ENCODE data around the gene SLC17A9. TPM values are rescaled to one million over a fixed set of nuclear protein-coding genes. Genes with fewer than 3 reads are reported as not detected.

Gene SLC17A9
- total RNA-seq, 2 experiments from 2014 or later, result 47.3 to 48.5 TPM

- ChIA-PET POLR2A (no interaction called here), CTCF (interaction anchor here (1.0 kb wide), 2 partner anchors 9 to 17 kb away, joined by 3 to 6 read pairs; no protein-coding TSS in a partner anchor)
Observed at GRCh38 chr20:62971211-62971949, 18.9 kb downstream of the SLC17A9 start.

GRCh38 chr20:62971950-62972844, 19.7 kb downstream of the SLC17A9 start:
- POLR2A ChIA-PET, result interaction anchor here (0.5 to 1.0 kb wide), 4 partner anchors 18 to 222 kb away, joined by 3 to 4 read pairs (median 4); no protein-coding TSS in a partner anchor
- CTCF ChIA-PET, result interaction anchor here (0.6 to 1.8 kb wide), 15 partner anchors 8 to 104 kb away, joined by 3 to 14 read pairs (median 3); no protein-coding TSS in a partner anchor

- POLR2A ChIA-PET, result interaction anchor here (0.5 to 1.0 kb wide), 4 partner anchors 19 to 221 kb away, joined by 3 to 4 read pairs (median 4); no protein-coding TSS in a partner anchor
Observed at GRCh38 chr20:62972845-62973745, 20.6 kb downstream of the SLC17A9 start.

GRCh38 chr20:62975251-62975760, 22.8 kb downstream of the SLC17A9 start:
- CTCF ChIA-PET, result interaction anchor here (0.8 kb wide), 1 partner anchor 75 kb away, joined by 3 read pairs; no protein-coding TSS in a partner anchor

More at GRCh38 chr20:62972845-62973745, 20.6 kb downstream of the SLC17A9 start:
- CTCF ChIA-PET, result interaction anchor here (0.6 to 1.8 kb wide), 14 partner anchors 7 to 103 kb away, joined by 3 to 14 read pairs (median 3); no protein-coding TSS in a partner anchor

GRCh38 chr20:62975812-62976508, 23.5 kb downstream of the SLC17A9 start:
- POLR2A ChIA-PET, result no interaction called here

More at GRCh38 chr20:62975251-62975760, 22.8 kb downstream of the SLC17A9 start:
- POLR2A ChIA-PET, result no interaction called here

GRCh38 chr20:62976886-62977285, 24.4 kb downstream of the SLC17A9 start:
- ChIA-PET POLR2A (no interaction called here), CTCF (interaction anchor here (2.7 kb wide), 1 partner anchor 32 kb away, joined by 16 read pairs; no protein-coding TSS in a partner anchor)

More at GRCh38 chr20:62975812-62976508, 23.5 kb downstream of the SLC17A9 start:
- CTCF ChIA-PET, result interaction anchor here (0.8 to 2.7 kb wide), 2 partner anchors 33 to 76 kb away, joined by 3 to 16 read pairs; no protein-coding TSS in a partner anchor

- ChIA-PET POLR2A (no interaction called here), CTCF (interaction anchor here (0.8 to 2.7 kb wide), 3 partner anchors 10 to 70 kb away, joined by 3 to 16 read pairs (median 3); no protein-coding TSS in a partner anchor)
Observed at GRCh38 chr20:62977613-62978560, 25.4 kb downstream of the SLC17A9 start.

GRCh38 chr20:62978561-62978943, 26.0 kb downstream of the SLC17A9 start:
- POLR2A ChIA-PET, result no interaction called here
- CTCF ChIA-PET, result interaction anchor here (0.8 to 2.7 kb wide), 3 partner anchors 24 to 71 kb away, joined by 3 to 16 read pairs (median 3); no protein-coding TSS in a partner anchor

- CTCF ChIA-PET, result interaction anchor here (1.4 to 2.1 kb wide), 4 partner anchors 8 to 32 kb away, joined by 3 to 12 read pairs (median 6); no protein-coding TSS in a partner anchor
- POLR2A ChIA-PET, result no interaction called here
Observed at GRCh38 chr20:62979310-62979709, 26.8 kb downstream of the SLC17A9 start.

GRCh38 chr20:62979876-62980373, 27.4 kb downstream of the SLC17A9 start:
- CTCF ChIA-PET, result interaction anchor here (1.1 to 2.1 kb wide), 5 partner anchors 7 to 32 kb away, joined by 3 to 12 read pairs (median 5); no protein-coding TSS in a partner anchor
- POLR2A ChIA-PET, result no interaction called here

- CTCF ChIA-PET, result interaction anchor here (1.1 to 2.1 kb wide), 5 partner anchors 8 to 31 kb away, joined by 3 to 12 read pairs (median 5); no protein-coding TSS in a partner anchor
- POLR2A ChIA-PET, result no interaction called here
Observed at GRCh38 chr20:62980380-62980960, 28.0 kb downstream of the SLC17A9 start.

- POLR2A ChIA-PET, result no interaction called here
- CTCF ChIA-PET, result interaction anchor here (1.1 to 2.1 kb wide), 3 partner anchors 8 to 28 kb away, joined by 3 to 12 read pairs (median 6); no protein-coding TSS in a partner anchor
Observed at GRCh38 chr20:62980970-62981369, 28.5 kb downstream of the SLC17A9 start.

GRCh38 chr20:62982124-62983075, 29.9 kb downstream of the SLC17A9 start:
- POLR2A ChIA-PET, result no interaction called here
- CTCF ChIA-PET, result interaction anchor here (1.1 to 1.3 kb wide), 3 partner anchors 10 to 24 kb away, joined by 3 to 5 read pairs (median 4); partner anchors contain the start of gene BHLHE23

- ChIA-PET POLR2A (no interaction called here), CTCF (no interaction called here)
Observed at GRCh38 chr20:62983210-62983609, 30.7 kb downstream of the SLC17A9 start.

All from activated CD8-positive, alpha-beta memory T cell treated with anti-CD3 and anti-CD28 coated beads for 36 hours (primary cell).